Muscle layer of duodenum (tissue), 2 donors: ENCODE results near the gene NPTX2.

Experiments used
- H3K27ac ChIP-seq: one replicate; pipeline ENCODE4 v1.7.0; 2013; ENCODE audit warnings: mild to moderate bottlenecking, low read length
- H3K27me3 ChIP-seq: one replicate; pipeline ENCODE4 v1.7.0; 2013; ENCODE audit warnings: low read depth, mild to moderate bottlenecking, control low read depth, low read length
- H3K36me3 ChIP-seq, 2 donors: one replicate each; pipeline ENCODE4 v1.7.0; 2013; ENCODE audit warnings: low read length in 2 of 2, control low read depth in 1 of 2, mild to moderate bottlenecking in 1 of 2; ENCODE audit not compliant: insufficient read depth in 2 of 2, control insufficient read depth in 1 of 2
- H3K4me1 ChIP-seq, 2 donors: one replicate each; pipeline ENCODE4 v1.7.0; 2013; ENCODE audit warnings: low read length in 2 of 2, mild to moderate bottlenecking in 2 of 2, control low read depth in 1 of 2, moderate library complexity in 1 of 2; ENCODE audit not compliant: insufficient read depth in 2 of 2, control insufficient read depth in 1 of 2
- H3K4me3 ChIP-seq, 2 donors: one replicate each; pipeline ENCODE4 v1.7.0; 2013; ENCODE audit warnings: low read length in 2 of 2, low read depth in 1 of 2, mild to moderate bottlenecking in 1 of 2
- H3K9me3 ChIP-seq, 2 donors: one replicate each; pipeline ENCODE4 v1.7.0; 2013; ENCODE audit warnings: low read length in 2 of 2, control low read depth in 1 of 2, mild to moderate bottlenecking in 1 of 2; ENCODE audit not compliant: control insufficient read depth in 1 of 2
- donor health status: healthy.

The NPTX2 gene

GRCh38 chr7:98656899-98657298, 39.8 kb downstream of the NPTX2 start:
- Histone ChIP-seq H3K36me3 (no peaks in the 10 kb centered on the region), H3K4me1 (no peaks in the 10 kb centered on the region), H3K27ac (no peak overlapping the region), H3K9me3 (peaks cover 0 to 6% of the 10 kb centered on the region in 2 donors), H3K4me3 (no peak overlapping the region), H3K27me3 (no peaks in the 10 kb centered on the region)

- H3K9me3 ChIP-seq: peaks cover 3 to 10% of the 10 kb centered on the region in 2 donors
- no peaks in the 10 kb centered on the region for H3K36me3 ChIP-seq
- H3K27me3 ChIP-seq: no peaks in the 10 kb centered on the region
- H3K4me1 ChIP-seq: no peaks in the 10 kb centered on the region
- H3K4me3 ChIP-seq: no peak overlapping the region
- no peak overlapping the region for H3K27ac ChIP-seq
Measured at GRCh38 chr7:98657736-98658135, 40.7 kb downstream of the NPTX2 start.

GRCh38 chr7:98659756-98660155, 42.7 kb downstream of the NPTX2 start:
- no peaks in the 10 kb centered on the region for H3K4me1 ChIP-seq
- no peak overlapping the region for H3K4me3 ChIP-seq
- H3K36me3 ChIP-seq: no peaks in the 10 kb centered on the region
- H3K27ac ChIP-seq: no peak overlapping the region
- peaks cover 6 to 17% of the 10 kb centered on the region in 2 donors for H3K9me3 ChIP-seq
- no peaks in the 10 kb centered on the region for H3K27me3 ChIP-seq

- Histone ChIP-seq H3K9me3 (peaks cover 6 to 17% of the 10 kb centered on the region in 2 donors), H3K27ac (no peak overlapping the region), H3K4me1 (no peaks in the 10 kb centered on the region), H3K4me3 (no peak overlapping the region), H3K36me3 (no peaks in the 10 kb centered on the region), H3K27me3 (no peaks in the 10 kb centered on the region)
Measured at GRCh38 chr7:98661607-98662006, 44.5 kb downstream of the NPTX2 start.

- Histone ChIP-seq H3K27me3 (no peaks in the 10 kb centered on the region), H3K27ac (no peak overlapping the region), H3K4me3 (no peak overlapping the region), H3K9me3 (peaks cover 6 to 16% of the 10 kb centered on the region in 2 donors), H3K4me1 (no peaks in the 10 kb centered on the region), H3K36me3 (no peaks in the 10 kb centered on the region)
Measured at GRCh38 chr7:98662289-98662688, 45.2 kb downstream of the NPTX2 start.

GRCh38 chr7:98664882-98665281, 47.8 kb downstream of the NPTX2 start:
- Histone ChIP-seq H3K36me3 (no peaks in the 10 kb centered on the region), H3K27me3 (no peaks in the 10 kb centered on the region), H3K4me1 (no peaks in the 10 kb centered on the region), H3K9me3 (peaks cover 6 to 10% of the 10 kb centered on the region in 2 donors), H3K4me3 (no peak overlapping the region), H3K27ac (no peak overlapping the region)

- Histone ChIP-seq H3K27ac (no peak overlapping the region), H3K4me1 (no peaks in the 10 kb centered on the region), H3K4me3 (no peak overlapping the region), H3K27me3 (no peaks in the 10 kb centered on the region), H3K9me3 (peaks cover 4 to 12% of the 10 kb centered on the region in 2 donors), H3K36me3 (no peaks in the 10 kb centered on the region)
Measured at GRCh38 chr7:98668255-98668654, 51.2 kb downstream of the NPTX2 start.

- no peak overlapping the region for H3K27ac ChIP-seq
Measured at GRCh38 chr7:98669329-98670000, 52.4 kb downstream of the NPTX2 start.

GRCh38 chr7:98670186-98670585, 53.1 kb downstream of the NPTX2 start:
- H3K27ac ChIP-seq: no peak overlapping the region
- H3K4me3 ChIP-seq: no peak overlapping the region
- H3K27me3 ChIP-seq: no peaks in the 10 kb centered on the region
- H3K9me3 ChIP-seq: peaks cover 0 to 7% of the 10 kb centered on the region in 2 donors
- H3K4me1 ChIP-seq: no peaks in the 10 kb centered on the region
- no peaks in the 10 kb centered on the region for H3K36me3 ChIP-seq

More at GRCh38 chr7:98669329-98670000, 52.4 kb downstream of the NPTX2 start:
- H3K36me3 ChIP-seq: no peaks in the 10 kb centered on the region
- peaks cover 0 to 9% of the 10 kb centered on the region in 2 donors for H3K9me3 ChIP-seq
- H3K4me1 ChIP-seq: no peaks in the 10 kb centered on the region
- no peak overlapping the region for H3K4me3 ChIP-seq
- H3K27me3 ChIP-seq: no peaks in the 10 kb centered on the region

- no peak overlapping the region for H3K27ac ChIP-seq
- no peaks in the 10 kb centered on the region for H3K36me3 ChIP-seq
- peaks cover 0 to 7% of the 10 kb centered on the region in 2 donors for H3K9me3 ChIP-seq
- no peak overlapping the region for H3K4me3 ChIP-seq
- H3K27me3 ChIP-seq: no peaks in the 10 kb centered on the region
- no peaks in the 10 kb centered on the region for H3K4me1 ChIP-seq
Measured at GRCh38 chr7:98671733-98672331, 54.7 kb downstream of the NPTX2 start.

GRCh38 chr7:98674461-98674860, 57.4 kb downstream of the NPTX2 start:
- Histone ChIP-seq H3K27ac (no peak overlapping the region), H3K4me3 (no peak overlapping the region), H3K9me3 (peaks cover 0 to 13% of the 10 kb centered on the region in 2 donors), H3K4me1 (no peaks in the 10 kb centered on the region), H3K27me3 (no peaks in the 10 kb centered on the region), H3K36me3 (no peaks in the 10 kb centered on the region)

- Histone ChIP-seq H3K27me3 (no peaks in the 10 kb centered on the region), H3K4me3 (no peak overlapping the region), H3K36me3 (no peaks in the 10 kb centered on the region), H3K9me3 (peaks cover 0 to 13% of the 10 kb centered on the region in 2 donors), H3K27ac (no peak overlapping the region), H3K4me1 (no peaks in the 10 kb centered on the region)
Measured at GRCh38 chr7:98674881-98675280, 57.8 kb downstream of the NPTX2 start.
